CD14-positive monocyte (primary cell): ENCODE measurements around the gene IFNB1. TPM values are rescaled to one million over a fixed set of nuclear protein-coding genes. Genes with fewer than 3 reads are reported as not detected.

ENCODE experiments used
- DNase-seq, 3 donors: peaks; one replicate each; pipeline ENCODE4 v3.0.0-alpha.2; 2011 to 2022
- H2AFZ ChIP-seq: 2 replicates; pipeline ENCODE4 v1.6.0; 2012; ENCODE audit warnings: mild to moderate bottlenecking, low read depth, low read length, inconsistent platforms; ENCODE audit not compliant: insufficient read depth, poor library complexity, severe bottlenecking
- H3K27ac ChIP-seq, 2 donors: 1 replicate in 1 of 2; 2 replicates in 1 of 2; pipeline ENCODE4 v1.5.1; 2012 to 2013; ENCODE audit warnings: low read length in 2 of 2, control low read depth in 1 of 2, inconsistent platforms in 1 of 2, low read depth in 1 of 2, mild to moderate bottlenecking in 1 of 2
- H3K27me3 ChIP-seq, 2 donors: one replicate each; pipeline versions ENCODE4 v1.6.0 to v1.6.1; 2011 to 2013; ENCODE audit warnings: low read length in 2 of 2; ENCODE audit not compliant: control insufficient read depth in 2 of 2, insufficient read depth in 2 of 2
- H3K36me3 ChIP-seq, 2 donors: replicated peaks in 1 of 2; 1 replicate in 1 of 2; 2 replicates in 1 of 2; pipeline versions ENCODE4 v1.5.1 to v1.6.1; 2012 to 2013; ENCODE audit warnings: low read length in 2 of 2, control low read depth in 1 of 2, inconsistent platforms in 1 of 2, mild to moderate bottlenecking in 1 of 2; ENCODE audit not compliant: insufficient read depth in 2 of 2, control insufficient read depth in 1 of 2
- H3K4me1 ChIP-seq, 2 donors: 1 replicate in 1 of 2; 2 replicates in 1 of 2; pipeline versions ENCODE4 v1.5.1 to v1.6.1; 2012 to 2013; ENCODE audit warnings: low read length in 2 of 2, control low read depth in 1 of 2, inconsistent platforms in 1 of 2, mild to moderate bottlenecking in 1 of 2, moderate library complexity in 1 of 2; ENCODE audit not compliant: insufficient read depth in 2 of 2, control insufficient read depth in 1 of 2
- H3K4me2 ChIP-seq: replicated peaks from 2 replicates; pipeline ENCODE3; 2012; ENCODE audit warnings: low read length, moderate library complexity, mild to moderate bottlenecking; ENCODE audit not compliant: poor library complexity, severe bottlenecking; ENCODE audit errors: extremely low read depth
- H3K4me3 ChIP-seq, 3 experiments: fragments of 200-600 bp in 1 of 3; sonication (generic) in 1 of 3; replicated peaks in 1 of 3; 1 replicate in 2 of 3; 2 replicates in 1 of 3; pipeline ENCODE4 v1.5.1; 2011 to 2013; ENCODE audit warnings: low read length in 3 of 3, mild to moderate bottlenecking in 3 of 3, control low read depth in 2 of 3, low read depth in 2 of 3, inconsistent platforms in 1 of 3, moderate library complexity in 1 of 3
- H3K79me2 ChIP-seq: 2 replicates; pipeline ENCODE4 v1.6.0; 2012; ENCODE audit warnings: mild to moderate bottlenecking, control low read depth, inconsistent platforms, low read length, moderate library complexity; ENCODE audit not compliant: insufficient read depth
- H3K9ac ChIP-seq: 2 replicates; pipeline ENCODE4 v1.6.0; 2017; ENCODE audit warnings: low read length, mild to moderate bottlenecking; ENCODE audit not compliant: insufficient read depth, poor library complexity, severe bottlenecking
- H3K9me3 ChIP-seq, 2 donors: replicated peaks in 1 of 2; 1 replicate in 1 of 2; 2 replicates in 1 of 2; pipeline versions ENCODE4 v1.5.1 to v1.6.1; 2012 to 2013; ENCODE audit warnings: low read length in 2 of 2, control low read depth in 1 of 2; ENCODE audit not compliant: control insufficient read depth in 1 of 2, insufficient read depth in 1 of 2
- H4K20me1 ChIP-seq: 2 replicates; pipeline ENCODE4 v1.6.0; 2012; ENCODE audit warnings: mild to moderate bottlenecking, low read length, control low read depth, moderate library complexity; ENCODE audit not compliant: insufficient read depth
- H3K27ac Mint-ChIP-seq, 7 donors: one replicate each; pipeline ENCODE4 v1.8.0; 2020; ENCODE audit warnings: mild to moderate bottlenecking in 7 of 7, mixed read lengths in 7 of 7, moderate library complexity in 6 of 7, inconsistent platforms in 2 of 7
- H3K27me3 Mint-ChIP-seq, 3 donors: one replicate each; pipeline ENCODE4 v1.8.0; 2021 to 2022; ENCODE audit warnings: low read depth in 3 of 3, mild to moderate bottlenecking in 3 of 3, mixed read lengths in 3 of 3, moderate library complexity in 3 of 3, inconsistent platforms in 1 of 3
- H3K36me3 Mint-ChIP-seq, 2 donors: one replicate each; pipeline ENCODE4 v1.8.0; 2020; ENCODE audit warnings: mixed read lengths in 2 of 2, inconsistent platforms in 1 of 2, mild to moderate bottlenecking in 1 of 2
- H3K4me1 Mint-ChIP-seq: one replicate; pipeline ENCODE4 v1.8.0; 2020; ENCODE audit warnings: mild to moderate bottlenecking, mixed read lengths
- H3K4me3 Mint-ChIP-seq, 2 donors: one replicate each; pipeline ENCODE4 v1.8.0; 2020; ENCODE audit warnings: mild to moderate bottlenecking in 2 of 2, mixed read lengths in 2 of 2, moderate library complexity in 1 of 2
- H3K9me3 Mint-ChIP-seq, 7 donors: one replicate each; pipeline ENCODE4 v1.8.0; 2020 to 2022; ENCODE audit warnings: mixed read lengths in 7 of 7, mild to moderate bottlenecking in 6 of 7, moderate library complexity in 6 of 7, inconsistent platforms in 2 of 7
- CTCF ChIP-seq: fragments of 200-600 bp; IDR thresholded peaks from one replicate; pipeline ENCODE4 v1.8.0; 2022; ENCODE audit warnings: antibody characterized with exemption, mild to moderate bottlenecking
- WGBS: methylation state at CpG from one replicate; pipeline ENCODE4 v1.1.5; 2013; ENCODE audit warnings: missing lambda C conversion rate; ENCODE audit not compliant: insufficient coverage; 5-methylcytosine and 5-hydroxymethylcytosine counted together
- intact Hi-C, 2 donors: fragments of 100-400 bp; cut with micrococcal nuclease; formaldehyde crosslinking; loops; one replicate each; pipeline versions ENCODE4 v1.15.0 to v1.15.1; 2023
- polyA plus RNA-seq, 3 donors: library from polyadenylated mRNA; depleted of rRNA in 1 of 3; unstranded in 2 of 3; stranded (reverse) in 1 of 3; fragments of 300-500 nt in 2 of 3; fragments of >200 nt in 1 of 3; fragmentation: Illumina TruSeq in 2 of 3; gene quantifications; 1 replicate in 2 of 3; 2 replicates in 1 of 3; pipeline ENCODE4 v1.2.3, GENCODE V29; 2012 to 2021

IFNB1 gene
- polyA plus RNA-seq, 3 donors, result not detected

DNA sequence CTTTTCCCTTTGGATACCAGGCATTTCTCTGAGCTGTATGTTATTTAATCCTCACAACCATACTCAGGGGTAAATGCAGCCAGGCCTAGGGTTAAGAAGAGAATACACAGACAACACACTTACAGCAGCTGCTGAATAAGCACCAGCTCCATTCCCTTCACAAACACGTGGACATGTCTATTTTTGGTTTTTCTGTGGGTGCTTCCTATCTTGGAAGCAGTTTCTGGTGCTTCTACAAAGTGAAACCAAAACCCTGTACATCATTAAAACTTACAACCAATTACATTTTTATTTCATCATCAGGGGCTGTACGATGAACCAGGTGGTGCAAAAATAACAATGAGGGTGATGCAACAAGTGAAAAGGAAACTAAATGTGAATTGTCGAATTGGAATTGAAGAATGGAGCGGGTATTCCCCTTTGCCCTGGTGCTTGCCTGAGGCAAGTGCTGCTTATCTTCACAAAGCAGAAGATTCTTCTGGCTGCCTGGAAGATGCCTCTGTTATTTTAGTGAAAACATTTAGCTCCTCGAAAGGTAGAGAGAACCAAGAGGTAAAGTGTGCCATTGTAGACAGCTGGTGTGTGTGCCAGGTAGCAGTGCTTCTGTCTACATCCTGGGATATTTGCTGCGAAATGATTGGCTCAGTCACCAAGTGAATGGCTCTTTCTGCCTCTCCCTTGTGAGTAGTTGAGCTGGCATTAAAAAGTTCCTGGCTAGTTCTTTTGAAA is 18.6 kb upstream of the IFNB1 start:
- no peak for TF ChIP-seq CTCF
- peak overlapping the region; percentile 56 to 86 (median 76) for H3K27ac Mint-ChIP-seq
- DNase-seq, result peak; percentile 59 to 83 (median 78)
- Histone ChIP-seq H3K27me3 (no peaks in the 10 kb centered on the region), H4K20me1 (no peaks in the 10 kb centered on the region), H3K4me1 (peaks cover 25 to 32% of the 10 kb centered on the region in 2 donors), H3K27ac (peak overlapping the region; percentile 26 to 49), H3K79me2 (no peaks in the 10 kb centered on the region), H2AFZ (no peak overlapping the region), H3K36me3 (no peaks in the 10 kb centered on the region), H3K9ac (no peak overlapping the region), H3K9me3 (no peaks in the 10 kb centered on the region), H3K4me3 (peak overlapping the region in 2 of 3 experiments; percentile 13 to 56), H3K4me2 (peak overlapping the region; percentile 63)
- WGBS, result 11% methylated on average over 2 of the region's 6 CpGs
- H3K36me3 Mint-ChIP-seq, result no peaks in the 10 kb centered on the region
- H3K9me3 Mint-ChIP-seq, result no peaks in the 10 kb centered on the region
- peak overlapping the region; percentile 34 to 62 for H3K4me3 Mint-ChIP-seq
- H3K4me1 Mint-ChIP-seq, result peaks cover 34% of the 10 kb centered on the region
- intact Hi-C loops, result loop anchor here in 1 of 2 donors (5.0 to 10.0 kb wide), 2 partner anchors 62 to 124 kb away; partner anchors contain the start of gene HACD4
- no peaks in the 10 kb centered on the region for H3K27me3 Mint-ChIP-seq

GRCh38 chr9:21095561-21095960 is 17.8 kb upstream of the IFNB1 start:
- Histone ChIP-seq H3K79me2 (no peaks in the 10 kb centered on the region), H3K27me3 (no peaks in the 10 kb centered on the region), H3K4me1 (peaks cover 25 to 33% of the 10 kb centered on the region in 2 donors), H3K4me2 (no peak overlapping the region), H2AFZ (no peak overlapping the region), H3K9ac (no peak overlapping the region), H4K20me1 (no peaks in the 10 kb centered on the region), H3K4me3 (no peak overlapping the region), H3K36me3 (no peaks in the 10 kb centered on the region), H3K27ac (peak overlapping the region in 1 of 2 donors; percentile 26), H3K9me3 (no peaks in the 10 kb centered on the region)
- intact Hi-C loops, result loop anchor here in 1 of 2 donors (5.0 to 10.0 kb wide), 2 partner anchors 61 to 123 kb away; partner anchors contain the start of gene HACD4
- TF ChIP-seq CTCF, result no peak
- Mint-ChIP-seq H3K4me1 (peaks cover 35% of the 10 kb centered on the region), H3K36me3 (no peaks in the 10 kb centered on the region), H3K9me3 (no peaks in the 10 kb centered on the region), H3K4me3 (no peak overlapping the region), H3K27ac (peak overlapping the region in 5 of 7 donors; percentile 22 to 80 (median 56)), H3K27me3 (no peaks in the 10 kb centered on the region)
- DNase-seq, result no peak
